G401.6 (cell line): ENCODE data around the gene ATG7.
"Not testable (repeated sequence)": the region's sequence is repeated elsewhere in the genome, so short reads cannot be mapped to it uniquely, and the experiment has no call there.

Source experiments
- FAIRE-seq: peaks from 2 replicates; lab custom pipeline; 2012; peaks lifted over from hg19 to GRCh38; lab: Jason Lieb, UNC

ATG7 gene

GRCh38 chr3:11510356-11510755, 238.2 kb downstream of the ATG7 start:
- no peak for FAIRE-seq

- FAIRE-seq: not testable (repeated sequence)
These were observed 239.4 kb downstream of the ATG7 start for GRCh38 chr3:11511606-11512005.

DNA sequence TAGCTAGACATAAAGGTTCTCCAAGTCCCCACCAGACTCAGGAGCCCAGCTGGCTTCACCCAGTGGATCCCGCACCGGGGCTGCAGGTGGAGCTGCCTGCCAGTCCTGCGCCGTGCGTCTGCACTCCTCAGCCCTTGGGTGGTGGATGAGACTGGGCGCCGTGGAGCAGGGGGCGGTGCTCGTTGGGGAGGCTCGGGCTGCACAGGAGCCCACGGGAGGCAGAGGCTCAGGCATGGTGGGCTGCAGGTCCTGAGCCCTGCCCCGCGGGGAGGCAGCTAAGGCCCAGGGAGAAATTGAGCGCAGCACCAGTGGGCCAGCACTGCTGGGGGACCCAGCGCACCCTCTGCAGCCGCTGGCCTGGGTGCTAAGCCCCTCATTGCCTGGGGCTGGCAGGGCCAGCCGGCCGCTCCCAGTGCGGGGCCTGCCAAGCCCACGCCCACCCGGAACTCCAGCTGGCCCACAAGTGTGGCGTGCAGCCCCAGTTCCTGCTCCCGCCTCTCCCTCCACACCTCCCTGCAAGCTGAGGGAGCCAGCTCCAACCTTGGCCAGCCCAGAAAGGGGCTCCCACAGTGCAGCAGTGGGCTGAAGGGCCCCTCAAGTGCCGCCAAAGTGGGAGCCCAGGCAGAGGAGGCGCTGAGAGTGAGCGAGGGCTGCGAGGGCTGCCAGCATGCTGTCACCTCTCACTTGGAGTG, 241.1 kb downstream of the ATG7 start:
- not testable (repeated sequence) for FAIRE-seq

DNA sequence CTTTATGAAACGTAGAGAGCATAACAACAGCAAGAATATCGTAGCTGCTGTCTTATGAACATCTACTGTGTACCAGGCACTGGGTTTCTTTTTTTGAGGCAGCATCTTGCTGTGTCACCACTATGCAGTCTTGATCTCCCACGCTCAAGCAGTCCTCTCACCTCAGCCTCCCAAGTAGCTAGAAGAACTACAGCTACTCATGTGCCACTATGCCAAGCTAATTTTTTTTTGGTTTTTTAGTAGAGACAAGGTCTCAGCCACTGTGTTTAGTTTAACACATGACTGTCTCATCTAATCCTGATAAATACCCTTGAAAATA, 241.6 kb downstream of the ATG7 start:
- no peak for FAIRE-seq

- FAIRE-seq: no peak
These were observed 242.1 kb downstream of the ATG7 start for GRCh38 chr3:11514191-11514821.

- FAIRE-seq: no peak
These were observed 245.4 kb downstream of the ATG7 start for GRCh38 chr3:11517601-11518000.

- FAIRE-seq: no peak
These were observed 249.0 kb downstream of the ATG7 start for GRCh38 chr3:11521167-11521566.

GRCh38 chr3:11522398-11522715, 250.2 kb downstream of the ATG7 start:
- FAIRE-seq: no peak

- FAIRE-seq: no peak
These were observed 250.9 kb downstream of the ATG7 start for GRCh38 chr3:11522953-11523571.

- FAIRE-seq: no peak
These were observed 251.4 kb downstream of the ATG7 start for GRCh38 chr3:11523572-11524101.

- not testable (repeated sequence) for FAIRE-seq
These were observed 253.9 kb downstream of the ATG7 start for GRCh38 chr3:11526121-11526520.

DNA sequence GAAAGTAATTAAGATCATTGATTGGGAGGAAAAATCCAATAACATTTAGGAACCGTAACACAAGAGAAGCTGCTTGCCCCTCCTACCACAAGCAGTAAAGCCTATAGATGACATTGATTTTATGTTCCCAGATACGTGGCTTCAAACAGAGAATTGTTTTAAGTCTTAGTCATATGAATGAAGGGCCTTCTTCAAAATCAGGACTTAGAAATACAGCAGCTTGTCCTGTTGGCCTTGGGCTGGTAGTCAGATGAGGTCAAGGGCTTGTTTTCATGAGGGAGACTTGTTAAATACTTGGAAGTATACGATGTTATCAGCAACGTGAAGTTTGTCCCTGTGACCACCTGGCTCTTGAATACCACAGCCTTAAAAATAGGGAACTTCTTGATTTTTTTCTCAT, 257.1 kb downstream of the ATG7 start:
- no peak for FAIRE-seq

GRCh38 chr3:11530153-11530721, 258.0 kb downstream of the ATG7 start:
- no peak for FAIRE-seq

- FAIRE-seq: no peak
These were observed 260.8 kb downstream of the ATG7 start for GRCh38 chr3:11532931-11533391.

- FAIRE-seq: no peak
These were observed 262.0 kb downstream of the ATG7 start for GRCh38 chr3:11534011-11534792.

DNA sequence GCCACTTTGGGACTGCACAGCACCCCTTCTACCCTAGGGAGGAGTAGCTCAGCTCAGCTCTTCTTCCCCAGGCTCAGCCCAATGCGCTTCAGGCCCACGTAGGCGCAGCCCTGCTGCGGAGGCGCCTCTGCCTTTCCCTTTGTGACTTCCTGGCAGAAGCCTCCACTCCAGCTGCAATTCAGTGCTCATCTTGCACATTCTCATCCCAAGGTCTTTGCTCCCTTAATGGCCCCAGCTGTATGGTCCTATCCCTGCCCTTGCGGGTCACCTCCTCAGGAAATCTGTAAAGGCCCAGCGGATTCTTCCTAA, 262.6 kb downstream of the ATG7 start:
- no peak for FAIRE-seq

DNA sequence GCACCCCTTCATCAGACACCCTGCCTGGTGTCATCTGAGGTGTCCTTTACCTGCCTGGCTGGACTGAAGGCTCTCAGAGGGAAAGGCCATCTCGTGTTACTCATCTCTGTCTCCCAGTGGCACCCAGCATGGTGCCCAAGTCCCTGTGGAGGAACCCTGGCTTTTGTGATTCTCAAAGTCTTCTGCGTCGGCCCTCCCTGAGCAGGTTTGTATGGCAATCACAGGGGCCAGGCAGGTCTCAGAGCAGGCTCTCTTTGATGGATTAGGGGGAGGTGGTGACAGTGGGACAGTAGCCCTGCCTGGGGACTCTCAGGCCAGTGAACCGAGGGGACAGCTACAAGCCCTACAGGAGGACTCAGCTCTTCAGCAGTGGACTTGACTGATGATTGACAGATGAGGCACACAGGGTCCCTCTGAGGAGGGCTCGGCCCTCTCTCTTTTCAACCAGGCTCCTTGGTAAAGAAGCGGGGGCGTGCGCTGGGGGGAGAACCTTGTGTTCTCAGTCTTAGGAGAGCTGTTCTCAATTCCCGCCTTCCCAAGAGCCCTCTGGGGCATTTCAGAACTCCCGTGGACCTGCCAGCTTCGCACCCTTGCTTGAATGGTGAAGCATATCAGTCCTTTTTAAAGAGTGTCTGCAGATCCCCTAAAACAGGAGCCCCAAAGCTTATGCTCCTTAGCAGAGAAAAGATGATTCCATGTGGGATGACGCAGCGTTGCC, 263.2 kb downstream of the ATG7 start:
- FAIRE-seq: no peak

DNA sequence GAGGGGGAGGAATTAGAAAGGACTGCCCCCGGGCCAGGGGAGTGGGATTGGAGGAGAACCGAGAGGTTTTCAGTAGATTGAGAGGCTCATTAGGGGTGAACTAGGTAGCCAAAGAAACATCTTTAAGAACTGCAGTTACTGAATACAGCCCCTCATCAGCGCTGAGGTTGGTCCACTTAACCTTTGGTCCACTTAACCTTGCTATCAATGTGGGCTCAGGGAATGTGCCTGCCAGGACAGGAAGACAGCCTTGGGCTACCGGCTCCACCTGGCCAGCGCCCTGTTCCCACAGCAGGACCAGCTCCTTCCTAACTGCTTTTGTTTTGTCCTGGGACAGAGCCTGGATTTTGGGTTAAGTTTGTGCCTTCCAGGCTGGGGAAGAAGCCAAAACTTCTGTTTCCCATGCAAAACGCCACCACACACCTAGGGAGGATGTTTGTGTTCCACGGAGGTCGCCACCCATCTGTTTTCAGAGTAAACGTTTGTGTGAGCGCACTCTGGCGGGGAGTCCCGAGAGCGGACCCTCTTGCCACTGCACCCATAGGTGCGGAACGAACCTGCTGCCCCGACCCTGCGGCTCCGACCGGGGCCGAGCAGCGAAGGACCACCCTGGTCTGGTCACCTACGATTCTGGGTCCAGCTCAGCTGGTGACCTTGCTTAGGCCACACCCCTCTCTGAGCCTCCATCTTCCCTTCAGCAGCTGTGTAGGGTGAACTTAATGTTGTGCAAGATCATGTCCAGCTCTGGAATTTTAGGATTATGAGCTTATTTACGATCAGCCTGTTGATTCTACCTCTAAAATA, 264.1 kb downstream of the ATG7 start:
- no peak for FAIRE-seq

- FAIRE-seq: no peak
These were observed 264.9 kb downstream of the ATG7 start for GRCh38 chr3:11536936-11537612.

DNA sequence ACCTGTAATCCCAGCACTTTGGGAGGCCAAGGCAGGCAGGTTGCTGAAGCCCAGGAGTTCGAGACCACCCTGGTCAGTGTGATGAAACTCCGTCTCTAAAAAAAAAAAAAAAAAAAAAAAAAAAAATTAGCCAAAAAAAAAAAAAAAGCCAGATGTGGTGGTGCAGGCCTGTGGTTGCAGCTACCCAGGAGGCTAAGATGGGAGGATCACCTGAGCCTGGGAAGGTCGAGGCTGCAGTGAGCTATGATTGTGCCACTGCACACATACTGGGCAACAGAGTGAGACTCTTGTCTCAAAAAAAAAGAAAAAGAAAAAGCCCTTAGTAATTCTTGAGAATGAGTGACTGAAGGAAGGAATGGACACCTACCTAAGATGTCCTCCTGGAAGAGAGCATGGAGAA, 266.4 kb downstream of the ATG7 start:
- no peak for FAIRE-seq

- no peak for FAIRE-seq
These were observed 267.0 kb downstream of the ATG7 start for GRCh38 chr3:11539218-11539617.
